Measurements from ENCODE around the gene SYNC.

DNA sequence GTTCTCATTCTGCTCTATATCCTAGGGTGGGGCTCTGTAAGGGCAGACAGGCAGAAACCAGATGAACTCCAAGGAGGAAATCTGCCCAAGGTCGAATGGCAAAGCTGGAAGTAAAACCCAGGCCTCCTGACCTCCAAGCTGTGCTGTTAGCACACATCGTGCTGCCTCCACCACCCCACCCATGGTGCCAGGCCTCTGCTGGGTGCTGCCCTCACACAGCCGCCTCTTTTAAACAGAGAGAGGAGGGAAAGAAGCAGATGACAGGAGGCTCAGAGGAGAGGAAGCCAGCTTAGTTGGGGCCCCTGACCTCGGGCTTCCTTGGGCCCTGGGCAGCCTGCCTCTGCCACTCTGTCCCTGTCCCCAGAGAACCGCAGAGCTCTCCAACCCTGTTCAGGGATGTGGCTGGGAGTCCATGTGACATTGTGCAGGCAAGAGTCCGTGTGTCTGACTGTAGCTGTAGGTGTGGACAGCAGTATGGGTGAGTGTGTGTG lies 1.1 kb downstream of the SYNC start:
- TF ChIP-seq, protein P1, sequence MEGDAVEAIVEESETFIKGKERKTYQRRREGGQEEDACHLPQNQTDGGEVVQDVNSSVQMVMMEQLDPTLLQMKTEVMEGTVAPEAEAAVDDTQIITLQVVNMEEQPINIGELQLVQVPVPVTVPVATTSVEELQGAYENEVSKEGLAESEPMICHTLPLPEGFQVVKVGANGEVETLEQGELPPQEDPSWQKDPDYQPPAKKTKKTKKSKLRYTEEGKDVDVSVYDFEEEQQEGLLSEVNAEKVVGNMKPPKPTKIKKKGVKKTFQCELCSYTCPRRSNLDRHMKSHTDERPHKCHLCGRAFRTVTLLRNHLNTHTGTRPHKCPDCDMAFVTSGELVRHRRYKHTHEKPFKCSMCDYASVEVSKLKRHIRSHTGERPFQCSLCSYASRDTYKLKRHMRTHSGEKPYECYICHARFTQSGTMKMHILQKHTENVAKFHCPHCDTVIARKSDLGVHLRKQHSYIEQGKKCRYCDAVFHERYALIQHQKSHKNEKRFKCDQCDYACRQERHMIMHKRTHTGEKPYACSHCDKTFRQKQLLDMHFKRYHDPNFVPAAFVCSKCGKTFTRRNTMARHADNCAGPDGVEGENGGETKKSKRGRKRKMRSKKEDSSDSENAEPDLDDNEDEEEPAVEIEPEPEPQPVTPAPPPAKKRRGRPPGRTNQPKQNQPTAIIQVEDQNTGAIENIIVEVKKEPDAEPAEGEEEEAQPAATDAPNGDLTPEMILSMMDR (IDR thresholded peaks at IDR 0.05; ENCODE audit: low read depth, low read length): no peak
- no peak for TF ChIP-seq EZH2phosphoT487 (IDR thresholded peaks at IDR 0.05; ENCODE audit: low read depth)

Data from OCI-LY3 (cell line).